GM12874 (cell line): ENCODE data around the gene OR52E5.

Source experiments
- TF ChIP-seq, protein P1 (sequence below): IDR thresholded peaks from 2 replicates; pipeline ENCODE4 v1.5.1; 2011; ENCODE audit warnings: low read depth, mild to moderate bottlenecking, control low read depth, low read length, moderate library complexity; ENCODE audit not compliant: insufficient read depth

The OR52E5 gene

DNA sequence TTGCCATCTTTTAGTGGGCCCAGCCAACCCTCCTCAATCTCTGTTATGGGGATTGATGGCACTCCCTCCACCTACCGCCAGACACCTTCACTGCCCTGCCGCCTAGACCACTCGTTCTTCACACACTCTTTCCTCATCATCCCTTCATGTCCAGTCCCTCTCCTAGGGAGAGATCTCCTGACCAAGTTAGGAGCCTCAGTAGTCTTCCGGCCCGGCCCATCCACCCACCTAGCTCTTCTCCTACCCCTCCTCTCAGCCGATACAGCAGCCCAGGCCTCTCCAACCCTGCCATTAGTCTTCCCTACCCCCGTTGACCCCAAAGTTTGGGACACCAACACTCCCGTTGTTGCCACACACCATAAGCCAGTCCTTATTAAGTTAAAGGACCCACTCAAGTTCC is 38.1 kb downstream of the OR52E5 start:
- TF ChIP-seq, protein P1, sequence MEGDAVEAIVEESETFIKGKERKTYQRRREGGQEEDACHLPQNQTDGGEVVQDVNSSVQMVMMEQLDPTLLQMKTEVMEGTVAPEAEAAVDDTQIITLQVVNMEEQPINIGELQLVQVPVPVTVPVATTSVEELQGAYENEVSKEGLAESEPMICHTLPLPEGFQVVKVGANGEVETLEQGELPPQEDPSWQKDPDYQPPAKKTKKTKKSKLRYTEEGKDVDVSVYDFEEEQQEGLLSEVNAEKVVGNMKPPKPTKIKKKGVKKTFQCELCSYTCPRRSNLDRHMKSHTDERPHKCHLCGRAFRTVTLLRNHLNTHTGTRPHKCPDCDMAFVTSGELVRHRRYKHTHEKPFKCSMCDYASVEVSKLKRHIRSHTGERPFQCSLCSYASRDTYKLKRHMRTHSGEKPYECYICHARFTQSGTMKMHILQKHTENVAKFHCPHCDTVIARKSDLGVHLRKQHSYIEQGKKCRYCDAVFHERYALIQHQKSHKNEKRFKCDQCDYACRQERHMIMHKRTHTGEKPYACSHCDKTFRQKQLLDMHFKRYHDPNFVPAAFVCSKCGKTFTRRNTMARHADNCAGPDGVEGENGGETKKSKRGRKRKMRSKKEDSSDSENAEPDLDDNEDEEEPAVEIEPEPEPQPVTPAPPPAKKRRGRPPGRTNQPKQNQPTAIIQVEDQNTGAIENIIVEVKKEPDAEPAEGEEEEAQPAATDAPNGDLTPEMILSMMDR = no peak

DNA sequence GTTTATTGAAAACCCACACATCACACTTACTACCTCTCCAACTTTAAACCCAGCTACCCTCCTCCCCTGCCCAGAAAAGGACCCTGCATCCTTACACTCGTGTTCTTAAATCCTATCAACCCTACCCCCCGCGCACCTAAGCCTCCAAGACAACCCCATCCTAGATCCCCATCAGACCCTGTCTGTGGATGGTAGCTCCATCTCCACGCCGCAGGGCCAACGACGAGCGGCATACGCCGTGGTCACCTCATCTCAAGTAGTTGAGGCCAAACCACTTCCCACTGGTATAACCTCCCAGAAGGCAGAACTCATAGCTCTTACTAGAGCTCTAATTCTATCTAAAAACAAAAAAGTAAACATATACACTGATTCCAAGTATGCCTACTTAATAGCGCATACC is 39.7 kb downstream of the OR52E5 start:
- TF ChIP-seq, protein P1 = no peak

DNA sequence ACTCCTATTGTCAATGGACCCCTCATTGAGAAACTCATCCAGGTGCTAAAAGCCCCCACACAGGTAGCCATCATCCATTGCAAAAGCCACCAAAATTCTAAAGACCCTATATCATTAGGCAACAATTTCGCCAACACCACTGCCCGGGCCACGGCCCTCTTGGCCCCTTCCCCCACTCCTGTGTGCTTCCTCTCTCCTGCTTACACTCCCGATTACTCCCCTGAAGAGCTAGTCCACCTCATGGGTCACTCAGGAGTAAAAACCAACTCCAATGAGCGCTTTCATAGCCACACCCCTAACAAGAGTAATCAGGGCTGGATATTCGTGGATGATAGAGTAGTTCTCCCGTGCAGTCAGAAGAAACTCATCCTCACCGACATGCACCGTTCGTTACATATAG is 40.1 kb downstream of the OR52E5 start:
- TF ChIP-seq, protein P1 = no peak

DNA sequence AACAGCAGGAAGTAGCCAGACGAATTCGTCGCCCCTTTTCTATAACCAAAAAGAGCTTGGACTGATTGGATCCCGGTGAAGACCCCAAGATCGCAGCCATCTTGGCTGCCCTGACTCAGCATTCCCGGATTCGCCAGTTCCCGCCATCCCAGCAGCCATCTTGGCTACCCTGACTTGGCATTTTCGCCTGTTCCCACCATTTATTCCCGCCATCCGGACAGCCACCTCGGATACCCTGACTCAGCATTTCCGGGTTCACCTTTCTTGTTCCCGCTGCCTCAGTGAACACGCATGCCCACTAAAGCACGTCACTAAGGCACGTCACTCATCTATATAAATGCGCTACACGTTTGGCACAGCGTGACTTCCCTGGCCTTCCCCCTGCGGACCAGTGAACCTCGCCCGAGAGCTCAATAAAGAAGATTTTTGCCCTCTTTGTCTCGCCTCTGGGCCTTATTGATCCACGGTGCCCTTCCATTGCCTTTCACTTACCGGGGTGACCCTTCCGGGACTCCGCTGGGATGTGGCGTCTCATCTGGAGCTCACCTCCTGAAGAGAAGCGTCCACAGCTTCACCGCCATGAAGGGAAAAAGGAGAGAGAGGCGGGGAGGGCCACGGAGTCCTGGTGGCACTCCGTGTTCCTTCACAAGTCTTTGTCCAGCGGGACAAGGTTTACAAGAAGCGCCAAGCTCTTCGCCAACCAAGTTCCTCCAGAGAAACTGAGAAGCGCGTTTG is 45.0 kb downstream of the OR52E5 start:
- TF ChIP-seq, protein P1 = no peak

DNA sequence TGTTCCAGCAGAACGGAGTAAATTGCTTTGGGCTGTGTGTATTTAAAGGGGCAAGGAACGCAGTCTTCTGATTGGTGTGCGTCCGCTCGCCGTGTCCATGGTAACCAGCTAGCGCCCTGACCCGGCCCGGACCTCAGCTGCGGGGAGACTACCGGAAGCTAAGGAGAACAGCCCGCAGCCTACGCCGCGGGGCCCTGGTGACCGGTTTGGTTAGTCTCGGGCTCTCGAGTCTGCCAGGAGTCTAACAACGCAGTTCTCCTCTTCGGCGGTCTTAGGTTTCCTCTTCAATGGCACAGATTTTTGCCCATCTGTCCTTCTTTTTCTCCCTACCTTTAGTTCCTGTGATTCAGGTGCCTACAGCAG is 45.6 kb downstream of the OR52E5 start:
- TF ChIP-seq, protein P1 = no peak

DNA sequence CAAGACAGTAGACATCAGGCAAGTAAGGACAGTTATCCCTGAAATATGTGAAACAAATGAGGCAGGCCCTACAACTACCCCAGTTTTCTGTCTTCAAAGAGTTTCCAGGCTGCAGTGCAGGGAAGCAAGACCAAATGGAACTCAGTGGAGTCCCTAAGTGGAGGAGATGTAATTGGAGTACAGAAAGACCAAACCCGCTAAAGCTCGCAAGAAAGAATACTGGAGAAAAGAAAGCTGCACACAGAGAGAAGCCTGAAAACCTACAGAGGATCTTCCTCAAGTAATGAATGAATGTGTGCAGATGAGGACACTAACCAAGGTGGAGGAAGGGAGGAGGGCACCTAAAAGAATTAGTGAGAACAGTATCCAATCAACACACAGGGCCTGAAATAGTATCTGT is 47.7 kb downstream of the OR52E5 start:
- TF ChIP-seq, protein P1 = no peak

DNA sequence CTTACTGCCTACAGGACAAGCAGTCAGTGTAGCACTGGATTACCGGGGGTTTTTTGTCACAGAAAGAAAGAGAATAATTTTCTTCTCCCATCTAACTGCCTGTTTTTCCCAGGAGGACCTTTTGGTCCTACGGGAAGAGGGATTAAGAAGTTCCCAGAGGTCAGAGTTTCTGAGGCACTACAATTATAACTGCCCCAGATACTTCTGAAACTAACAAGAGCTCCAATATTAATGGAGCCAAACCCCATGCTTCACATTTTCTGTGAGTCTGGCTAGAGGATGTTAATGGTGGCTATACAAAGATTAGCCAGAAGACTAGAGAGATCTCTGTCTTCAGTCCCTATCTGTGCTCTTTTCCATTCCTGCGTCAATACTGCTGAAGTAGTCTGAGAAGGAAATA is 48.9 kb downstream of the OR52E5 start, which contains the start of gene OR56A3:
Gene OR56A3 (plus strand): TSS at position 301 of the 400 bp plus-strand sequence. CDS start 5,096 bp downstream, outside the sequence.
- TF ChIP-seq, protein P1 = no peak
